Embryonic facial prominence (tissue), 1 donor: ENCODE data around the gene TBXA2R.
"Not testable (repeated sequence)": the region's sequence is repeated elsewhere in the genome, so short reads cannot be mapped to it uniquely, and the experiment has no call there.

Source experiments
- DNase-seq: peaks from one replicate; pipeline ENCODE4 v3.0.0-alpha.2; 2016; ENCODE audit errors: extremely low spot score

The TBXA2R gene

DNA sequence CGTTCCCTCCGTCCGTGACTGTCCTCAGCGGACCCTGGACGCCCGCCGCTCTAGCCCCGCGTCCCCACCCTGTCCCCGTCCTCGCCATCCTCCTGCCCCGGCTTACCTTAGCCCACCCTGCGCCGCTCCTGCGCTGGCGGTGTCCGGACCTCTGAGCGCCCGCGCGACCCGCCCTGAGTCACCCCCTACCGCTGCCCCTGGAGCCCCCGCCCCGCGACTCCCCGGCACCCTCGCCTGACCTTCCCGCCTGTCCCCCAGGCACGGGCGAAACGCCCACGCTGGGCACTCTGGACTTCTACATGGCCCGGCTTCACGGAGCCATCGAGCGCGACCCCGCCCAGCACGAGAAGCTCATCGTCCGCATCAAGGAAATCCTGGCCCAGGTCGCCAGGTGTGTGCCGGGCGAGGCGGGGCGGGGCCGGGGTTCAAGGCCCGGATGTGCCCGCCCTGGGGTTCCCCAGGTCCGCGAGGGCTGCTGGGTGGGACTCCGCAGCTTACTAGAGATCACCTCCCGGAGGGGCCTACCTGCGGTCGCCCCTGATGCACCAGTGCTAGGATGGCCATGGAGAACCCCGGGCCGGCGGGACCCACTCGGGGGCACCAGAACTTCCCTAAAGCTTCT is 28.8 kb downstream of the TBXA2R start:
- DNase-seq: no peak

DNA sequence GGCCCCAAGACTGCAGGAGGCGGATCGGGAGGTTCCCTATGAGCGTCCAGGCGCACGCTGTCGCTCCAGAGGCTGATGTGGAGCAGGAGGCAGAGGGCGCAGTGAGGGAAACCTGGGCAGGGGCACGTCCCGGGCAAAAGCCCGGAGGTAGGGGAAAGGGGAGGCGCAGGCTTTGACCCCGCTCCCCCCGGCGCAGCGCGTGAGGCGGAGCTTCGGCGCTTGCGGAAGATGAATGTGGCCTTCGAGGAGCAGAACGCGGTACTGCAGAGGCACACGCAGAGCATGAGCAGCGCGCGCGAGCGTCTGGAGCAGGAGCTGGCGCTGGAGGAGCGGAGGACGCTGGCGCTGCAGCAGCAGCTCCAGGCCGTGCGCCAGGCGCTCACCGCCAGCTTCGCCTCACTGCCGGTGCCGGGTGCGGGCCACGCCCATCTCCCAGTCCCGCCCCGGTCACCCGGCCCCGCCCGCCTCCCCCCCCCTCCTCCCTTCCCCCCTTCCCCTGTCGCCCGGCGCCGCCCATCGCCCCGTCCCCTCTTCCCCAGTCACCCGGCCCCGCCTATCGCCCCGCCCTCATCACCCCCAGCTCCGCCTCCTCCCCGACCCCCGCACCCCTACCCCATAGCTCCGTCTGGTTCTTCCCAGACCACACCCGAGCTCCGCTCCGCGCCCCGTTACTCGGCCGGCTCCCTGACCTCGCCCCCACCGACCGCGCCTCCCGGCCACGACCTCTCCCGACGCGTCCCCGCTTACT is 29.8 kb downstream of the TBXA2R start:
- peak; percentile 59 for DNase-seq

DNA sequence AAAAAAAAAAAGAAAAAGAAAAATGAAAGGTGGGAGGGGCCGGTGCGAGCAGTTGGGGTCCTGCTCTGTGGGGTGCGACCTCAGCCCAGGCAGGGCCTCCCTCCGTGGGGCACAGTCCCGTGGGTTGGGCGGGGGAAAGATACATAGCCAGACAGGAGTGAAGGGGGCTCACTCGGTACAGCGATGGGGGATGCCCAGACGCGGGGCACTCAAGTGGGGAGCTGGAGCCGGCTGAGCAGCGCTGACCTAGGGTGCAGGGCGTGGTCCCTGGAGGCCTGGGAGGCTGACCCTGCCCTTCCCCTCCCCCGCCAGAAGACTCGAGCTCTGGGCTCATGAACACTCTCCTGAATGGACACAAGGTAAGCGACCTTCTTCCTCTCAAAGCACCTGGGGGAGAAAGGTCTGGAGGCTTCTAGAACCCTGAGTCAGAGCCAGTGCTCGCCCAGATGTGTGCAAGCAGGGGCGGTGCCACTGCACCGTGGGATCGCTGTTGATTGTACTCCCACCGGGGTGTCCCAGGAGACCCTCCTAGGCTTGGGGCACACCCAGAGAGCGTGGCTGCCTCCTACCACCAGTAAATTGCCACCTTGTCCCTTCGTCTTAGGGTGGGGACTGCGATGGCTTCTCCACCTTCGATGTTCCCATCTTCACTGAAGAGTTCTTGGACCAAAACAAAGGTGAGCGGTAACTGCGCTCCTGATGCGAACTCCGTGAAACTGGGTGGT is 30.6 kb downstream of the TBXA2R start:
- no peak for DNase-seq

DNA sequence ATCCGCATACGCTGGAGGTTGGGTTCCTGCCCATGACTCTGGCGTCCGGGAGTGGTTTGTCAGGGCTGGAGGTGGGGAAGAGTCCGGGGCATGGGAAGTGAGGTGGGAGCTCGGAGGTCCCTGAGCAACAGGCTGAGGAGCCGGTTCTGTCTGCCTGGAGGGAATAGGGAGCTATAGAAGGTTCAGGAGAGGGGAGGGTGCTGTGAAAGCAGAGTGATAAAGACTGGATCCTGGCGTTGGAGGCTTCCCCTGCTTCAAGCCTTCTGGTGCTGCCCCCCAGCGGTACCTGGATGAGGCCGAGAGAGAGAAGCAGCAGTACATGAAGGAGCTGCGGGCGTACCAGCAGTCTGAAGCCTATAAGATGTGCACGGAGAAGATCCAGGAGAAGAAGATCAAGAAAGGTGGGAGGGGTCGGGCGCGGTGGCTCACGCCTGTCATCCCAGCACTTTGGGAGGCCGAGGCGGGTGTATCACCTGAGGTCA is 31.4 kb downstream of the TBXA2R start:
- no peak for DNase-seq

DNA sequence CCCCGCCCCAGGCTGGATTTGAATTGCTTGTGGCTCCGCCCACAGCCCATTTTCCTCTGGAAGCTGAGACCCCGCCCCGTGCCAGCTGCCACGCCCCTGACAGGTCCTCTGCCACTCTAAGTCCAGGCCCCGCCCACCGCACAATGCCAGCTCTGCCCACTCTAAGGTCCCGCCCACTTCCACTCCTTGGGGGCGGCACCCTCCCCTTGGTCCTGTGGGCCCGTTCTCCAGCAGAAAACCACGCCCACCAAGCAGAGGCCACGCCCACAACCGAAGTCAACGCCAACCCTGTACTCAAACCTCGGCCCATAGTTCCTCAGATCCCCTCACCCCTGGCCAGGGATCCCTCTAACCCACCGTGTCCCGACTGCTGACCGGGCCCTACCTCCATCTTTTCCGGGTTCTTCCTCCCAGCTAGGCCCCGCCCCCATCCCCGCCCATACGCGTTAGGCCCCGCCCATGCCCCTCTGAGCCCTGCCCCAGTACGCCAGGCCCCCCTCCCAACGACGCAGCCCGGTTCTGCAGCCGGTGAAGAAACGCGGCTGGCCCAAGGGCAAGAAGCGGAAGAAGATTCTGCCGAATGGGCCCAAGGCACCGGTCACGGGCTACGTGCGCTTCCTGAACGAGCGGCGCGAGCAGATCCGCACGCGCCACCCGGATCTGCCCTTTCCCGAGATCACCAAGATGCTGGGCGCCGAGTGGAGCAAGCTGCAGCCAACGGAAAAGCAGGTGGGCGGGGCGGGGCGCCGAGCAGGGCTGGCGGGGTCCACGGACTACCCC is 32.6 kb downstream of the TBXA2R start:
- DNase-seq: peak; percentile 70

DNA sequence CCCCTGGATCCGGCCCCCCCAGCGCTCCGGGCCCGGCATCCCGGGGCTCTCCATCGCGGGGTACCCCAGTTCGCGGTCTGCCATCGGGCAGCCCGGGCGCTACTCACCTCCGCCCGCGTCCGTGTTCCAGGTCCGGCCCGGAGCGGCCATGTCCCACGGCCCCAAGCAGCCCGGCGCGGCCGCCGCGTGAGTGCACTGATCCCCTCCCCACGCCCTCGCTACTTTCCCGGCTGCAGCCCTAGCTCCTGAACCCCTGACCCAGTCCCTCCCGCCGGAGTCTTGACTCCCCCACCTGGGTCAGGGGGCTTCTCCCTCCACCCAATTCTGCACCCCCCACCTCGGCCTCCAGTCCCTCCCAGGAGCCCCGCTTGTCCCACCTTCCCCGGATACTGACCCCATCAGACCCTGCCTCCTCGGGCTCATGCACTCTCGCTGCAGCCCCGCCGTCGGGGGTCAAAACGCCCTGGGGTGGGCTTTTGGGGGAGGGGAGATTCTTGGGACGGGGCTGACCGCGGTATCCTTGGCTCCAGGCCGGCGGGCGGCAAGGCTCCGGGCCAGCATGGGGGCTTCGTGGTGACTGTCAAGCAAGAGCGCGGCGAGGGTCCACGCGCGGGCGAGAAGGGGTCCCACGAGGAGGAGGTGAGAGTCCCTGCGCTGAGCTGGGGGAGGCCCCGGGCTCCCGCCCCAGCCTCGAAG is 33.4 kb downstream of the TBXA2R start:
- no peak for DNase-seq

DNA sequence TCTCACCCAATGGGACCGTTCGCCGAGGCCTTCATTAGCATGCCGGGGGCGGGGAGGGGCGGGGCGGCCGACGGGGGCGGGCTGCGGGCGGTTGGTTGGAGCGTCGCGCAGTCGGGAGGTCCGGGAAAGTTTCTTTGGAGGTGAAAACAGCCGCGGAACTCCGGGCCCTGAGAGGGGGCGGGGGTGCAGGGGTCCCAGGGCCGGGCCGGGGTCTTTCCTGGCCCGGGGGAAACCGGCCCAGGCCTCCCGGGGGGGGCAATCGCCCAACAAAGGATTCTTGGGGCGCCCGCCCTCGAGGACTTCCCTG is 33.9 kb downstream of the TBXA2R start, which contains the start of gene HMG20B:
Gene HMG20B, plus strand, starts transcription at position 90 of the 307 bp plus-strand sequence. CDS start 366 bp downstream, outside the sequence.
- DNase-seq: no peak

DNA sequence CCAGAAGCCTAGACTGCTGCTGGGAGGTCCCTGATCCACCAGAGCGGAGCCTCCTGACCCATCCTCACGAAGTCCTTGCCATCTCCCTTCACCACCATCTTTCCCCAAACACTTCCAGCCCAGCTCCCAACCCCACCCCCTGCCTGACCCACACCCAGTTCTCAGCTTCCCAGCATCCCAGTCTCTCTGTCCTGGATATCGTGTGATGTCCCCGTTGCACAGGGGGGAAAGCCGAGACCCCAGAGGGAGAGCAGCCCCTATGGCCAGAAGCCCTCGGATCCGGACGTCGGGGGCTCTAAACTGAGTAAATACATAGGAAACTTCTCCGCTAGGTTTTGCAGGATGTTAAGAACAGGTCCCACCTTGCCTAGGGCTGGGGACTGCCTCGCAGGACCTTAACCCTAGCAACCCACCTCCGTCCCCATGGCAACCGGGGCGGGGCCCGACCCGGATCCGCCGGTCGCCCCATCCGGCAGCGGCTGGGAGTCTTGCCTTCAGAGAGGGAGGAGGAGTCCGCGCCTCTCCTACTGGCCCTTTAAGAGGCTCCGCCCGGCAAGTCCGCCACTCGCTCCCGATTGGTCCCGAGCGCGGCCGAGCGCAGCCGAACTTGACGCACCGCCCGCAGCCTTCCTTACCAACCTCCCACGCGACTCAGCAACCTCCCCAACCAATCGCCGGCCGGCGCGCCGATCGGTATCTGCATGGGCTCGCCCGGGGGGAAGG is 34.4 kb downstream of the TBXA2R start:
- DNase-seq: peak; percentile 98

DNA sequence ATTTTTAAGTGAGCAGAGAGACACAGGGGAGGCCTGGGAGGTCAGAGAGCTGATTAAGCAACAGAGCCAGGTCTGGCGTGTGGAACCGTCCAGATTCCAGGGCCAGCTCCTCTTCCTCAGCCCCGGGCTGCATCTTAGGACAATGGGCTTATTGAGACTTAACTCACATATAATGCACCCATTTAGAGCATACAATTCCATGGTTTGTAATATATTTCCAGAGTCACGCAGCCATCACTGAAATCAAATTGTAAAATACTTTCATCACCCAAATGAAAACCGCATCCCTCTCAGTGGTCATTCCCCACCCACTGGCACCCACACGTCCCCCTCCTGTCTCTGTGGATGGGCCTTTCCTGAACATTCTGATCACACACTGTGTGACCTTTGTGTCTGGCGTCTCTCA is 36.1 kb downstream of the TBXA2R start:
- no peak for DNase-seq

DNA sequence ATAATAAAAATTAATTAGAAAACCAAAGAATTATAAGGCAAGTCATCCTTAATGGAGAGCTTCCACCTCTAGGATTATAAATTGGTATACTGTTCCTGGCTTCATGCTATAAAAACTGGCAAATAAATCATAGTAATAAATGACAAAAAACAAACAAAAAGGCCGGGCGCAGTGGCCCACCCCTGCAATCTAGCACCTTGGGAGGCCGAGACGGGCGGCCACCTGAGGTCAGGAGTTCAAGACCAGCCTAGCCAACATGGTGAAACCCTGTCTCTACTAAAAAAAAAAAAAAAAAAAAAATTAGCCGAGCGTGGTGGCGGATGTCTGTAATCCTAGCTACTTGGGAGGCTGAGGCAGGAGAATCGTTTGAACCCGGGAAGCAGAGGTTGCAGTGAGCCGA is 36.6 kb downstream of the TBXA2R start:
- DNase-seq: not testable (repeated sequence)

DNA sequence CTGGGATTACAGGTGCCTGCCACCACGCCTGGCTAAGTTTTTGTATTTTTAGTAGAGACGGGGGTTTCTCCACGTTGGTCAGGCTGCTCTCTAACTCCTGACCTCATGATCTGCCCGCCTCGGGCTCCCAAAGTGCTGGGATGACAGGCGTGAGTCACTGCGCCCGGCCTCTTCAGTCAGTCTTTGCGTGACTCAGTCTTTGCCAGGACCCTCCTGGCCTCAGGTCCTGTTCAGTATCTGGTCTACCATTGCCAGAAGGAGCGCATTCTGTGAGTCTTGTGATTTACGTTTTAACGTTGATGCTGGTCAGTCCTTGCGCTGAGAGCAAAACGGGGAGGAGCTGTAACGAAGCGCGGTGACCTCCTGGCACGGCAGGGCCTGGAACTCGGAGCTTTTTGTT is 41.5 kb downstream of the TBXA2R start:
- no peak for DNase-seq

DNA sequence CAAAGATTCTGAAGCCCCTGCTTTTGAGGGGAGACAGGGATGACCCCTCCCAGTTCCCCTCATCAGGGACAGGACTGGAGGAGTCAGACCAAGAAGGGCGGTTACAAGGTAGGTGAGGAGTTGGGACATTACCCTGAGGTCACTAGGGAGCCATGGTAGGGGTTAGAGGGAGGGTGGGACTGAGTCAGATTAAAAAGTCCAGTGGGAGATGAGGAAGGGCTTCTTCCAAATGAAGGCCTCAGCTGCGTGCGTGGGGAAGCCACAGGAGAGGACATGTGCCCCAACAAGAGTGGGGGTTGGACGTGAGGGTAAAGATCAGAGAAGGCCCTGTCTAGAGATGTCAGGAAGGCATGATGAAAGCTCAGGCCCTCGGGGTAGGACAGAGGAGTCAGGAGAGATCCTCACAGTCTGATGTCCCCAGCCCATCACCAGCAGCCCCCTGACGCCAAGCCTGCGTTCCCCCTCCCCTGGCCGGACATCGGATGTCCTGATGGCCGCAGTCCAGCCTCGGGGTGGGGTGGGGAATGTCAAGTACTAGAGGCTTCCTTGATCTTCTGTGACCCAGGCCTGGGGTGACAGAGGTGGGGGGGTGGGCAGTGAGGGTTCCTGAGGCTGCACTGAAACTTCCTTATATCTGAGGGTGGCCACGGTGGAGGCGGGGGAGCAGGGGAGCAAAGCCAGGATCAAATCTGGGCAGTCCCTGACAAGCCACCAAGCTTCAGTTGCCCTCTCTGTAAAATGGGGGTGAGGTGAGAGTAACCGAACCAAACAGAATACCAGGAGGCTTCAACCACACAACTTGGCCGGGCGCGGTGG is 42.8 kb downstream of the TBXA2R start:
- DNase-seq: no peak

DNA sequence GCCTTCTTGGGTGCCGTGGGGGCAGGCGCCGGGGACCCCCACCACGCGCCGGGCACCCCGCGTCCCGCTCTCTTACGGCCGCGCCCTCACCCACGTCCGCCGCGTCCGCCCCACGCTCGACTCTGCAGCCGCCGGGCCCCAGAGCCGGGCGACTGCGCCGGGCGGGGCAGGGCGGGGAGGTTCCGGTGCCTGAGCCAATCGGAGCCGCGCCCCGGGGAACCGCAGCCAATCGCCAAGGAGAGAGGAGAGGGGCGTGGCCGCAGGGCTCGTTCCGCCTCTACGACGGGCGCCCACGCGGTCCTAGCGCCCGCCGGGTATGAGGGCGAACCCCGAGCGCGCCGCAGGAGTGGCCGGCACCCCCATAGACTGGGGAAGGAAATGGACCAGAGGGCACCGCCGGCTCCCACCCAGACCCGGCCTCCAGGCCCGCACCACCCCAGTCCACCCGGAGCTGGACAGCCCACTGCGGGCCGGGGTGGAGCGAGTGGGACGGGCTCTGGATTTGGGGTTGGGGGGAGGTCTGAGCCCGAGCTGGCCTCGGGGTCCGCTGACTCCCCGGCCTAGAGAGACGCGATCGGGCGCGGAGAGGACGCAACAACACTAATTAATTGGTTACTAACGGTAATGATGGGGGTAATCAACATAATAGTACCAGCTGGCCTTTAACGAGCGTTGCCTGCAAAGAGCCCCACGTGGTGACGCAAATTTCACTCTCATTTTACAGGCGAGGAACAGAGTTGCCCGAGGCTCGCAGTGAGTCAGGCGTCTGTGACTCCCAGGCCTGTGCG is 49.0 kb downstream of the TBXA2R start, which contains the start of gene MFSD12:
Gene MFSD12, minus strand, starts transcription at position 126 of the 788 bp plus-strand sequence. CDS start 183 bp downstream, outside the sequence.
- DNase-seq: peak; percentile 83

DNA sequence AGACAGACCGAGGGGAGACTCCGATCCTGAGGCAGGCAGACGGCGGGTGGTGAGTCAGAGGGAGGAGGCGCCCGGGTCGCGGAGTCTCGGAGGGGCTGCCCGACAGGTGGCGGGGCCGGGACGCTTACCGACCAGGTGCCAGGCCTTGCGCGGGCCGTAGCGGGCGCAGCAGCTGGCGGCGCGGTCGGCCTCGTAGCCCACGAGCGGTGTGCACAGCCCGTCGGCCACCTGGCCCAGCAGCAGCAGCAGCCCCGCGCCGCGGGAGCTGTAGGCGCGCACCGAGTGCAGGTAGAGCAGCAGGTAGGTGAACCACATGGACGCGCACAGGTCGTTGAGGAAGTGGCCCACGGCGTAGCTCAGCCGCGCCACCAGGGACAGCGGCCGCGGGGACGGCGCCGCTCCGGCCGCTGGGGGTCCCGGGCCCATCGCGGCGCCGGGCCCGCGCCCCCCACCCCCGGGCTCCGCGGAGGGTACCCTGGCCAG is 49.7 kb downstream of the TBXA2R start:
- no peak for DNase-seq

DNA sequence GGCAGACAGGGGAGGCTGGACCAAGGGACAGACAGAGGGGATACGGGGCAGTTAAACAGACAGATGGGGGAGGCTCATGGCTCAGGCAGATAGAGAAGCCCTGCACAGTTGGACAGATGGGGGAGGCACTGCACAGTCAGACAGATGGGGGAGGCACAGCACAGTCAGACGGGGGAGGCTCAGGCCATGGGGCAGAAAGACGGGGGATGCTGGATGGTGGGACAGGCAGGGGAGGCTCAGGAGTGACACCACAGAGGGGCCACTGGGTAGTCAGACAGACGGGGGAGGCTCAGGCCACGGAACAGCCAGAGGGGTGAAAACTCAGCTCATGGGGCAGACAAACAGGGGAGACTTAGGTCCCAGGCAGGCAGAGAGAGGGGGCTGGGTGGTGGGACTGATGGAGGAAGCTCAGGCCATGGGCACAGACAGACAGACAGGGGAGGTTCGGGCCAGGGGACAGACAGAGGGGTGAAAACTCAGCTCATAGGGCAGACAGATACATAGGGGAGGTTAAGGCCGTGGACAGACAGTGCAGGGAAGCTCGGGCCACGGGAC is 50.2 kb downstream of the TBXA2R start:
- no peak for DNase-seq

DNA sequence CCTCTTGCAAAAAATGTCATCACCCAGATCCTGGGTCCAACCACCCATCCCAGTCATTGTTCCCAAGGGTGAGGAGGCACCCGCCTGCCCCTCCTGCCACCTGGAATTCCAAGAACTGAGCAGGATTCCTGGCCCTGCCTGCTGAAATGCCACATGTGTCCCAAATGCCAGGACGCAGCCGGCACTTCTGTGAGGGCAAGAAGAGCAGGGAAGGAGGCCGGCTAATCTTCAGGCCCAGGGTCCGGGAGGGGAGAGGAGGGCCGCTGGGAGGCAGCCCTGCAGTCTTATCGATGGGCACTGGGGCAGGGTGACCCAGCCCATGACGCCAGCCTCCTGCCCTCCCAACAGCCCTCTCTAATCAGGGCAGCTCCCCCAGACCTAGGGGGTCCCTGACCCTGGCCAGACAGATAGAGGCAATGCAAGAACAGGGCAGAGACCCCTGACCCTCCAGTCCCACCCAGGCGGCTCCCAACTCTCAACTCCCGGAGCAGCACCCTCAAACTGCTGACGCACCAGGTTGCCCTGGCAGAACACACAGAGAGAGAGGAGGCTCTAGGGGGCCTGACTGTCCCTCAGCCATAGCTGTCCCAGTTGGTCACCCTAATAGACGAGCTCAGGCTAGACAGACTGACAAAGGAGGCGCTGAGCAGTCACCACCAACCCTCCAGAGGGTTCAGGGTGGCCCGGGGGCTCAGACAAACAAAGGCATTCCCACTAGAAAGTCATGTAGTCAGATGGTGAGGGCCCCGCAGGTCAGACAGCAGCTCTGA is 50.8 kb downstream of the TBXA2R start:
- no peak for DNase-seq

DNA sequence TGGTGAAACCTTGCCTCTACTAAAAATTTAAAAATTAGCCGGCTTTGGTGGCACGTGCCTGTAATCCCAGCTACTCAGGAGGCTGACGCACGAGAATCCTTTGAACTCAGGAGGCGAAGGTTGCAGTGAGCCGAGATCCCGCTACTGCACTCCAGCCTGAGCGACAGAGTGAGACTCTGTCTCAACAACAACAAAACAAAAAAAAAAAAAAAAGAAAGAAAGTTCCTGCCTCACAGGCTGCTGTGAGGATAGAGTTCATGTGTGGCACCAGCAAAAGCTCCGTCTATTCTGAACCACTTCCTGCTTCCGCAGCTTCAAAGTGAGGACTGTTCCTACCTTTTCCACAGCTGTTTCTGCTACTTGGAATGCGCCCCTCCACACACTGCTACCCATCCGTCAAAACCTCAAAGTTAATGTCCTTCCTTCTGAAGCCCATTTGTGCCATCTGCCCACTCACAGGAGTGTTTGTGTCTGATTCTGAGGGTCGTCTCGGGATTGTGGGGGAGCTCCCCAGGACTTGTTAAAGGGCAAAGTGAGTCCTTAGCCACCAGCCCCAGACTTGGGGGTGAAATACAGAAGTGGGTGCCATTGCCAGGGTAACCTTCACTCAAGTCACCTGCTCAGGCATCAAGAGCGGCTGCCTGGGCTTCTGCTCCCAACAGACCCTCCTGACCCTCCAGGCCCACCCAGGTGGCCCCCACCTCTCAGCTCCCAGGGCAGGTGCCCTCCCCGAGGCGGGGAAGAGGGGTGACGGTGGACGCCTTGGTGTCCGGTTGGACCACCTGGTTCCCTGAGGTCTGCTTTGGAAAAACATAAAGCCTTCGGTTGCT is 52.2 kb downstream of the TBXA2R start:
- DNase-seq: no peak
